GM12801 (cell line): Measurements from ENCODE around the gene PCDHGA4.

Source experiments
- CTCF ChIP-seq: IDR thresholded peaks from one replicate; pipeline ENCODE4 v1.5.1; 2011; ENCODE audit warnings: control low read depth; ENCODE audit not compliant: insufficient read length; ENCODE audit errors: extremely low read depth

Gene PCDHGA4

GRCh38 chr5:141371572-141372475 is 17.0 kb downstream of the PCDHGA4 start:
- TF ChIP-seq CTCF = no peak

GRCh38 chr5:141373673-141374317 is 19.0 kb downstream of the PCDHGA4 start, which contains the start of gene PCDHGA6:
TSS of gene PCDHGA6 (plus strand) at chr5:141373891. CDS start at chr5:141374084, 193 bp downstream.
- no peak for TF ChIP-seq CTCF

GRCh38 chr5:141374627-141375026 is 19.8 kb downstream of the PCDHGA4 start:
- TF ChIP-seq CTCF = no peak

GRCh38 chr5:141382469-141383294 is 27.9 kb downstream of the PCDHGA4 start, which contains the start of gene PCDHGA7:
TSS of gene PCDHGA7 (plus strand) at chr5:141382742. CDS start at chr5:141382900, 158 bp downstream.
- TF ChIP-seq CTCF = no peak

GRCh38 chr5:141383345-141383744 is 28.5 kb downstream of the PCDHGA4 start:
- TF ChIP-seq CTCF = no peak

- TF ChIP-seq CTCF = no peak
Measured at GRCh38 chr5:141384471-141385267, 29.8 kb downstream of the PCDHGA4 start.
